HepG2 (cell line): Measurements from ENCODE around the gene FANCG. TPM values are rescaled to one million over a fixed set of nuclear protein-coding genes. Genes with fewer than 3 reads are reported as not detected.

Experiments used
- HNF4G ChIP-seq, 2 experiments: sonication (generic) in 1 of 2; formaldehyde crosslinking in 1 of 2; IDR thresholded peaks; 2 replicates each; pipeline versions ENCODE4 v1.4.0 to v1.6.1; 2011 to 2020; ENCODE audit warnings: borderline replicate concordance in 2 of 2, low read depth in 2 of 2, mild to moderate bottlenecking in 2 of 2, low read length in 1 of 2, missing genetic modification reagents in 1 of 2, moderate library complexity in 1 of 2
- ISL2 ChIP-seq: sonication (generic); formaldehyde crosslinking; IDR thresholded peaks from 2 replicates; pipeline ENCODE4 v1.5.0; 2020; ENCODE audit warnings: missing genetic modification reagents
- KLF6 ChIP-seq: IDR thresholded peaks from 2 replicates; pipeline ENCODE4 v1.8.0; 2016; ENCODE audit warnings: missing biosample characterization, missing genetic modification reagents
- MEIS2 ChIP-seq: sonication (generic); formaldehyde crosslinking; IDR thresholded peaks from 2 replicates; pipeline ENCODE4 v1.9.0; 2021; ENCODE audit warnings: mild to moderate bottlenecking, missing genetic modification reagents
- NFKB2 ChIP-seq: sonication (generic); formaldehyde crosslinking; IDR thresholded peaks from 2 replicates; pipeline ENCODE4 v1.4.0; 2020; ENCODE audit warnings: missing genetic modification reagents, borderline replicate concordance
- POLR2AphosphoS2 ChIP-seq: IDR thresholded peaks from 2 replicates; pipeline ENCODE4 v1.6.1; 2011; ENCODE audit warnings: low read depth, low read length, improper control_type of control experiment
- PTBP1 ChIP-seq: fragments of 200-400 bp; formaldehyde crosslinking; IDR thresholded peaks from 2 replicates; pipeline ENCODE4 v1.6.1; 2018; ENCODE audit warnings: low read length, low read depth; ENCODE audit not compliant: poor library complexity, severe bottlenecking
- SAFB2 ChIP-seq: sonication (generic); formaldehyde crosslinking; IDR thresholded peaks from 2 replicates; pipeline ENCODE4 v1.5.1; 2020; ENCODE audit warnings: missing genetic modification reagents, low read depth, mild to moderate bottlenecking, borderline replicate concordance
- SMARCE1 ChIP-seq: fragments of 450-650 bp; IDR thresholded peaks from 2 replicates; pipeline ENCODE4 v1.6.1; 2017; ENCODE audit warnings: borderline replicate concordance
- SMYD3 ChIP-seq: sonication (generic); formaldehyde crosslinking; IDR thresholded peaks from 2 replicates; pipeline ENCODE4 v1.8.1; 2023; ENCODE audit warnings: mild to moderate bottlenecking, missing genetic modification reagents
- SSRP1 ChIP-seq: IDR thresholded peaks from 2 replicates; pipeline ENCODE4 v1.6.1; 2016; ENCODE audit warnings: control low read depth
- TP53 ChIP-seq: sonication (generic); formaldehyde crosslinking; conservative IDR thresholded peaks from 2 replicates; pipeline ENCODE4 v1.4.0; 2020; ENCODE audit warnings: missing genetic modification reagents
- ZBTB8A ChIP-seq: sonication (generic); formaldehyde crosslinking; IDR thresholded peaks from 2 replicates; pipeline ENCODE4 v1.4.0; 2020; ENCODE audit warnings: mild to moderate bottlenecking, low read depth, missing genetic modification reagents, borderline replicate concordance
- ZMYM2 ChIP-seq: sonication (generic); formaldehyde crosslinking; IDR thresholded peaks from 2 replicates; pipeline ENCODE4 v1.8.0; 2022; ENCODE audit warnings: mild to moderate bottlenecking, missing genetic modification reagents
- ZNF10 ChIP-seq: sonication (generic); formaldehyde crosslinking; IDR thresholded peaks from 2 replicates; pipeline ENCODE4 v1.4.0; 2020; ENCODE audit warnings: mild to moderate bottlenecking, low read depth, missing genetic modification reagents, borderline replicate concordance
- ZNF329 ChIP-seq: sonication (generic); formaldehyde crosslinking; IDR thresholded peaks from 2 replicates; pipeline ENCODE4 v1.9.0; 2021; ENCODE audit warnings: low read depth, mild to moderate bottlenecking, missing genetic modification reagents
- ZNF383 ChIP-seq: sonication (generic); formaldehyde crosslinking; IDR thresholded peaks from 2 replicates; pipeline ENCODE4 v1.4.0; 2020; ENCODE audit warnings: missing genetic modification reagents, mild to moderate bottlenecking, borderline replicate concordance
- ZNF484 ChIP-seq: sonication (generic); formaldehyde crosslinking; IDR thresholded peaks from 2 replicates; pipeline ENCODE4 v1.5.1; 2020; ENCODE audit warnings: mild to moderate bottlenecking, low read depth, missing genetic modification reagents, borderline replicate concordance
- ZNF790 ChIP-seq: sonication (generic); formaldehyde crosslinking; IDR thresholded peaks from 2 replicates; pipeline ENCODE4 v1.8.0; 2022; ENCODE audit warnings: missing genetic modification reagents, mild to moderate bottlenecking, borderline replicate concordance
- ZNF878 ChIP-seq: sonication (generic); formaldehyde crosslinking; IDR thresholded peaks from 2 replicates; pipeline ENCODE4 v1.8.1; 2023; ENCODE audit warnings: mild to moderate bottlenecking, missing genetic modification reagents, moderate library complexity
- ZSCAN25 ChIP-seq: sonication (generic); formaldehyde crosslinking; IDR thresholded peaks from 2 replicates; pipeline ENCODE4 v1.8.0; 2022; ENCODE audit warnings: mild to moderate bottlenecking, missing genetic modification reagents
- ZSCAN29 ChIP-seq: sonication (generic); formaldehyde crosslinking; conservative IDR thresholded peaks from 2 replicates; pipeline ENCODE4 v1.4.0; 2020; ENCODE audit warnings: mild to moderate bottlenecking, missing genetic modification reagents
- polyA plus RNA-seq, 8 experiments: library from polyadenylated mRNA; depleted of rRNA in 3 of 8; stranded (reverse) in 7 of 8; unstranded in 1 of 8; fragments of >200 nt; fragmentation: Illumina TruSeq in 4 of 8; extraction: Trizol in 4 of 8; gene quantifications; 2 replicates each; pipeline versions ENCODE4 v1.2.1 to v1.2.3, GENCODE V29; 2011 to 2016; ENCODE audit warnings: low read depth in 4 of 8, missing spikeins in 1 of 8, mixed read lengths in 1 of 8; ENCODE audit not compliant: insufficient read depth in 1 of 8
- total RNA-seq, 5 experiments: library from RNA; depleted of rRNA; stranded (reverse); fragments of >200 nt; fragmentation: Illumina TruSeq; extraction: Trizol; gene quantifications; 2 replicates each; pipeline ENCODE4 v1.2.3, GENCODE V29; 2016; ENCODE audit warnings: low read depth in 1 of 5
- TF ChIP-seq, protein P1 (sequence below): sonication (generic); formaldehyde crosslinking; IDR thresholded peaks from 2 replicates; pipeline ENCODE4 v1.5.0; 2020; ENCODE audit warnings: mild to moderate bottlenecking, missing genetic modification reagents, borderline replicate concordance
- TF ChIP-seq, protein P2 (sequence below), 2 experiments: fragments of 450-650 bp in 1 of 2; sonication (generic) in 1 of 2; formaldehyde crosslinking; IDR thresholded peaks; 2 replicates each; pipeline versions ENCODE4 v1.5.0 to v1.8.0; 2020 to 2022; ENCODE audit warnings: mild to moderate bottlenecking in 1 of 2, missing genetic modification reagents in 1 of 2

FANCG gene
- total and polyA plus RNA-seq, 2 of the 13 experiments (the other 11 are each of a cell fraction or from before 2014, with no cell fraction given) = 14.4 to 45.1 TPM

DNA sequence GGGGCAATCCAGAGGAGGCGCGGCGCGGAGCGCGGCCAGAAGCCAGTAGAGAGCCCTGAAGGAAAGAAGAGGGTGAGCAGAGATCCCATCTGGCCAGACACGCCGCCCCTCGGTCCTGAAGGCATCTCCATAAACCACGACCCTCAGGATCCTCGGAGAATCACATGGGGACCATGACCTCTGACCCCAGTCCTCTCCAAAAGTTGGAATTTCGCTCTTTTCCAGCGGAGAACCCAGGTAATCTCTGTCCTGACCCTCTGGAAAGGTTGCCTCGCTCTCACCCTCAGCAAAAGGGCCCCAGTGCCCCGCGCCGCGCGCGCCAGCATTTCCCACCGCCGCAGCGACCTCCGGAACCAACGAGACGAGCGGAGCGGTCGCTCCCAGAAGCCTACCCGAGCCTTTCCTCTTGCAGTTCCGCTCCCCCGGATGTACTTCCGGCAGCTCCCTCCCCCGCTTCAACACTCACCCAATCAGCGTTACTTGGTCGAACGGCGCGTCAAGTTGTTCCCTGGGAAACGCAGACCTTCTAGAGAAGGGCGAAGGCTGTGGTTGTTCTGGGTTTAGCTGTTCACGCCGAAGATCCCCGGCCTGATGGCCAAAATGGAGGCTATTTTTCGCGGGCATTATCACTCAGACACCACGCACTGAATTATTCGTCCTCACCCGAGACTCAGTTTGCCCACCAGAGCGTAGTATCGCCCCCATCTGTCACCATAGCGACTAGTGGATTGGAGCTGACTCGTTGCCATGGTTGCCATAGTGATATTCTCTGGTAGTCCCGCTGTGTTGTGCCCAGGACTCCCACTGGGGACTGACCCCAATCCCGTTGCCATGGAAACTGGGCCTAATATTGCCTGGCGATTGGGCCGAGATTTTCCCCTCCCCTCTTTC lies 23.3 kb upstream of the FANCG start, which contains the start of gene STOML2 (continued):
- TF ChIP-seq ZNF383 (CRISPR knock-in tag) = no peak
- no peak; the same call in 1 of the 2 replicates for TF ChIP-seq ZNF790 (CRISPR knock-in tag)
- TF ChIP-seq ZNF484 = no peak
- peak; percentile 76; the same call in 1 of the 2 replicates for TF ChIP-seq ISL2 (CRISPR knock-in tag)
- TF ChIP-seq TP53 (CRISPR knock-in tag) = 0 out of 2 replicates have a peak, but pooled peaks have one; percentile 49
- no peak for TF ChIP-seq ZNF10 (CRISPR knock-in tag)
- TF ChIP-seq ZNF329 = peak; percentile 52; the same call in 1 of the 2 replicates
- TF ChIP-seq, protein P1, sequence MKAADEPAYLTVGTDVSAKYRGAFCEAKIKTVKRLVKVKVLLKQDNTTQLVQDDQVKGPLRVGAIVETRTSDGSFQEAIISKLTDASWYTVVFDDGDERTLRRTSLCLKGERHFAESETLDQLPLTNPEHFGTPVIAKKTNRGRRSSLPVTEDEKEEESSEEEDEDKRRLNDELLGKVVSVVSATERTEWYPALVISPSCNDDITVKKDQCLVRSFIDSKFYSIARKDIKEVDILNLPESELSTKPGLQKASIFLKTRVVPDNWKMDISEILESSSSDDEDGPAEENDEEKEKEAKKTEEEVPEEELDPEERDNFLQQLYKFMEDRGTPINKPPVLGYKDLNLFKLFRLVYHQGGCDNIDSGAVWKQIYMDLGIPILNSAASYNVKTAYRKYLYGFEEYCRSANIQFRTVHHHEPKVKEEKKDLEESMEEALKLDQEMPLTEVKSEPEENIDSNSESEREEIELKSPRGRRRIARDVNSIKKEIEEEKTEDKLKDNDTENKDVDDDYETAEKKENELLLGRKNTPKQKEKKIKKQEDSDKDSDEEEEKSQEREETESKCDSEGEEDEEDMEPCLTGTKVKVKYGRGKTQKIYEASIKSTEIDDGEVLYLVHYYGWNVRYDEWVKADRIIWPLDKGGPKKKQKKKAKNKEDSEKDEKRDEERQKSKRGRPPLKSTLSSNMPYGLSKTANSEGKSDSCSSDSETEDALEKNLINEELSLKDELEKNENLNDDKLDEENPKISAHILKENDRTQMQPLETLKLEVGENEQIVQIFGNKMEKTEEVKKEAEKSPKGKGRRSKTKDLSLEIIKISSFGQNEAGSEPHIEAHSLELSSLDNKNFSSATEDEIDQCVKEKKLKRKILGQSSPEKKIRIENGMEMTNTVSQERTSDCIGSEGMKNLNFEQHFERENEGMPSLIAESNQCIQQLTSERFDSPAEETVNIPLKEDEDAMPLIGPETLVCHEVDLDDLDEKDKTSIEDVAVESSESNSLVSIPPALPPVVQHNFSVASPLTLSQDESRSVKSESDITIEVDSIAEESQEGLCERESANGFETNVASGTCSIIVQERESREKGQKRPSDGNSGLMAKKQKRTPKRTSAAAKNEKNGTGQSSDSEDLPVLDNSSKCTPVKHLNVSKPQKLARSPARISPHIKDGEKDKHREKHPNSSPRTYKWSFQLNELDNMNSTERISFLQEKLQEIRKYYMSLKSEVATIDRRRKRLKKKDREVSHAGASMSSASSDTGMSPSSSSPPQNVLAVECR = peak; percentile 99
- TF ChIP-seq NFKB2 = peak; percentile 73
- TF ChIP-seq, protein P2, sequence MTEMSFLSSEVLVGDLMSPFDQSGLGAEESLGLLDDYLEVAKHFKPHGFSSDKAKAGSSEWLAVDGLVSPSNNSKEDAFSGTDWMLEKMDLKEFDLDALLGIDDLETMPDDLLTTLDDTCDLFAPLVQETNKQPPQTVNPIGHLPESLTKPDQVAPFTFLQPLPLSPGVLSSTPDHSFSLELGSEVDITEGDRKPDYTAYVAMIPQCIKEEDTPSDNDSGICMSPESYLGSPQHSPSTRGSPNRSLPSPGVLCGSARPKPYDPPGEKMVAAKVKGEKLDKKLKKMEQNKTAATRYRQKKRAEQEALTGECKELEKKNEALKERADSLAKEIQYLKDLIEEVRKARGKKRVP (CRISPR knock-in tag; IDR thresholded peaks at IDR 0.05) = peak in 1 of 2 experiments; percentile 64; a peak in 2 of 4 replicates
- no peak for TF ChIP-seq PTBP1
- TF ChIP-seq ZMYM2 = no peak
- TF ChIP-seq SAFB2 (CRISPR knock-in tag) = peak; percentile 97; the same call in 1 of the 2 replicates
- TF ChIP-seq ZSCAN29 = no peak
- TF ChIP-seq KLF6 = 0 out of 2 replicates have a peak, but pooled peaks have one; percentile 38
- no peak; the same call in 1 of the 2 replicates for TF ChIP-seq ZNF878 (CRISPR knock-in tag)
- TF ChIP-seq HNF4G (IDR thresholded peaks at IDR 0.05; ENCODE audit: borderline replicate concordance, low read depth, low read length) = peak; percentile 24; the same call in 1 of the 2 replicates
- TF ChIP-seq HNF4G (CRISPR knock-in tag; IDR thresholded peaks at IDR 0.05; ENCODE audit: borderline replicate concordance, low read depth) = peak; percentile 51; the same call in 1 of the 2 replicates
- peak; percentile 92 for TF ChIP-seq MEIS2 (CRISPR knock-in tag)
- no peak for TF ChIP-seq SMARCE1
- TF ChIP-seq SSRP1 = no peak
- TF ChIP-seq SMYD3 (CRISPR knock-in tag) = no peak
- no peak for TF ChIP-seq POLR2AphosphoS2
- TF ChIP-seq ZBTB8A (CRISPR knock-in tag) = no peak
- no peak for TF ChIP-seq ZSCAN25 (CRISPR knock-in tag)
